Measurements from ENCODE around the gene ARHGEF2. TPM values are rescaled to one million over a fixed set of nuclear protein-coding genes. Genes with fewer than 3 reads are reported as not detected.

The ARHGEF2 gene
- total and polyA plus RNA-seq, 2 donors (not counting 3 experiments of a cell fraction or from before 2014, with no cell fraction given): 59.2 to 118 TPM

DNA sequence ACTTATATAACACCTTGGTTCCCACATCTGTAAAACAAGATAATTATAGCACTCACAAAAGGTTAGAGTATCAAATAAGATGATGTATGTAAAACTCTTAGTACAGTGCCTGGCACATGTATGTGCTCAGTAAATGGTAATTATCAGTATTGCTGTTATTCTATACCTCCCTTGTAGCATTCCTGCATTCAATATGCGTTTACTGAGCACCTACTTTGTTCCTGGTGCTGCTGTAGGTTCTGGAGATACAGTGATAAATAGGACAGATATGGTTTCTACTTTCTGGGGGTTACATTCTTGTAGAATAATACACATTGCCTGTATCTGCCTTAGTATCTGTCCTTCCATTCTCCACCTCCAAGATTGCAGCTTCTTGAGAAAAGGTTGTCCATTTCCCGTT, 43.6 kb upstream of the ARHGEF2 start:
- TF ChIP-seq, protein P1, sequence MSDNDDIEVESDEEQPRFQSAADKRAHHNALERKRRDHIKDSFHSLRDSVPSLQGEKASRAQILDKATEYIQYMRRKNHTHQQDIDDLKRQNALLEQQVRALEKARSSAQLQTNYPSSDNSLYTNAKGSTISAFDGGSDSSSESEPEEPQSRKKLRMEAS (IDR thresholded peaks at IDR 0.05; ENCODE audit: insufficient read depth, insufficient read length): no peak
- TF ChIP-seq EZH2 (IDR thresholded peaks at IDR 0.05; ENCODE audit: borderline replicate concordance, low read depth, low read length, severe bottlenecking) (no peak), MYC (IDR thresholded peaks at IDR 0.05; ENCODE audit: low read depth, low read length) (no peak), JUN (IDR thresholded peaks at IDR 0.05; ENCODE audit: borderline replicate concordance, insufficient read depth, insufficient read length, low read depth) (no peak), POLR2A (IDR thresholded peaks at IDR 0.05; ENCODE audit: low read depth, low read length) (no peak), GATA2 (IDR thresholded peaks at IDR 0.05; ENCODE audit: insufficient read depth, insufficient read length, low read depth, low read length) (no peak), FOS (IDR thresholded peaks at IDR 0.05; ENCODE audit: borderline replicate concordance, insufficient read depth, low read length) (no peak)
- TF ChIP-seq, protein P2, sequence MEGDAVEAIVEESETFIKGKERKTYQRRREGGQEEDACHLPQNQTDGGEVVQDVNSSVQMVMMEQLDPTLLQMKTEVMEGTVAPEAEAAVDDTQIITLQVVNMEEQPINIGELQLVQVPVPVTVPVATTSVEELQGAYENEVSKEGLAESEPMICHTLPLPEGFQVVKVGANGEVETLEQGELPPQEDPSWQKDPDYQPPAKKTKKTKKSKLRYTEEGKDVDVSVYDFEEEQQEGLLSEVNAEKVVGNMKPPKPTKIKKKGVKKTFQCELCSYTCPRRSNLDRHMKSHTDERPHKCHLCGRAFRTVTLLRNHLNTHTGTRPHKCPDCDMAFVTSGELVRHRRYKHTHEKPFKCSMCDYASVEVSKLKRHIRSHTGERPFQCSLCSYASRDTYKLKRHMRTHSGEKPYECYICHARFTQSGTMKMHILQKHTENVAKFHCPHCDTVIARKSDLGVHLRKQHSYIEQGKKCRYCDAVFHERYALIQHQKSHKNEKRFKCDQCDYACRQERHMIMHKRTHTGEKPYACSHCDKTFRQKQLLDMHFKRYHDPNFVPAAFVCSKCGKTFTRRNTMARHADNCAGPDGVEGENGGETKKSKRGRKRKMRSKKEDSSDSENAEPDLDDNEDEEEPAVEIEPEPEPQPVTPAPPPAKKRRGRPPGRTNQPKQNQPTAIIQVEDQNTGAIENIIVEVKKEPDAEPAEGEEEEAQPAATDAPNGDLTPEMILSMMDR (IDR thresholded peaks at IDR 0.05; ENCODE audit: extremely low read depth in 1 of 2, insufficient read depth in 1 of 2, low read depth in 1 of 2, low read length in 2 of 2): no peak
- FAIRE-seq (no peak), DNase-seq (ENCODE audit: low read depth, low spot score) (no peak)
- Histone ChIP-seq H4K20me1 (replicated peaks; ENCODE audit: control insufficient read depth, extremely low read depth, insufficient read depth, low read length) (no peaks in the 10 kb centered on the region), H3K9me1 (replicated peaks; ENCODE audit: control insufficient read depth, extremely low read depth, insufficient read depth, low read length) (no peaks in the 10 kb centered on the region), H3K4me1 (ENCODE audit: control insufficient read depth, extremely low read depth, insufficient read depth, low read length) (peaks cover 10% of the 10 kb centered on the region), H3K27me3 (ENCODE audit: control insufficient read depth in 2 of 2, insufficient read depth in 2 of 2, low read length in 2 of 2) (no peaks in the 10 kb centered on the region), H3K9ac (replicated peaks; ENCODE audit: extremely low read depth, insufficient read depth, low read length) (no peak overlapping the region), H3K9me3 (replicated peaks; ENCODE audit: control insufficient read depth, insufficient read depth, low read length) (no peaks in the 10 kb centered on the region), H3K4me2 (ENCODE audit: insufficient read depth, low read length) (no peak overlapping the region), H3K79me2 (ENCODE audit: control insufficient read depth, insufficient read depth, low read length) (peaks cover 25% of the 10 kb centered on the region), H2AFZ (ENCODE audit: low read depth, low read length) (no peak overlapping the region), H3K36me3 (ENCODE audit: control insufficient read depth in 2 of 2, extremely low read depth in 1 of 2, insufficient read depth in 2 of 2, low read length in 2 of 2) (peaks cover 3 to 7% of the 10 kb centered on the region in 2 experiments), H3K4me3 (replicated peaks in 1 of 3; ENCODE audit: insufficient read depth in 1 of 3, low read depth in 1 of 3, low read length in 3 of 3) (no peak overlapping the region), H3K27ac (ENCODE audit: insufficient read depth, low read depth, low read length) (no peak overlapping the region)
- POLR2A ChIA-PET: no interaction called here
- intact Hi-C loops (cut with micrococcal nuclease) (loop anchor here (1.0 kb wide), 1 partner anchor 32 kb away; the partner anchor contains the start of gene LAMTOR2), dilution Hi-C loops (cut with MboI; ENCODE audit: extremely low pct_ligation_motif_present, low sequenced_read_pairs) (no loop called here)
- no TSS peak for BruUV-seq (replicated peaks)
- CTCF ChIA-PET: interaction anchor here (0.9 kb wide), 1 partner anchor 45 kb away, joined by 6 read pairs; no protein-coding TSS in a partner anchor

Measured in endothelial cell of umbilical vein (primary cell).